ENCODE data around the gene MMS22L.

GRCh38 chr6:97306544-97307320, 23.7 kb upstream of the MMS22L start:
- TF ChIP-seq POLR2A (IDR thresholded peaks at IDR 0.05; ENCODE audit: insufficient read depth in 1 of 2, low read depth in 2 of 2, low read length in 2 of 2), result no peak
- TF ChIP-seq RAD51 (IDR thresholded peaks at IDR 0.05; ENCODE audit: borderline replicate concordance), result no peak
- TF ChIP-seq CTCF (CRISPR knock-in tag; IDR thresholded peaks at IDR 0.05), result no peak
- TF ChIP-seq PCBP1 (IDR thresholded peaks at IDR 0.05; ENCODE audit: borderline replicate concordance, low read depth, low read length), result no peak
- TF ChIP-seq CHD4 (IDR thresholded peaks at IDR 0.05; ENCODE audit: borderline replicate concordance, low read length), result no peak

Measured in HepG2 (cell line).